GM18520 (cell line): ENCODE results near the gene PRR20G.

ENCODE experiments used
- ATAC-seq: cut with Tn5 transposase; IDR thresholded peaks from one replicate; pipeline ENCODE4 v1.9.1; 2021; ENCODE audit not compliant: unreplicated experiment

PRR20G gene

GRCh38 chr3:127264794-127265514, 22.9 kb downstream of the PRR20G start:
- ATAC-seq: no peak

- ATAC-seq: no peak
Observed at GRCh38 chr3:127264292-127264691, 23.6 kb downstream of the PRR20G start.

GRCh38 chr3:127263586-127264231, 24.1 kb downstream of the PRR20G start:
- ATAC-seq: no peak

- no peak for ATAC-seq
Observed at GRCh38 chr3:127263037-127263436, 24.8 kb downstream of the PRR20G start.

GRCh38 chr3:127262533-127262932, 25.3 kb downstream of the PRR20G start:
- no peak for ATAC-seq

GRCh38 chr3:127261925-127262324, 25.9 kb downstream of the PRR20G start:
- ATAC-seq: no peak

GRCh38 chr3:127260826-127261555, 26.9 kb downstream of the PRR20G start:
- no peak for ATAC-seq

GRCh38 chr3:127260416-127260815, 27.4 kb downstream of the PRR20G start:
- ATAC-seq: no peak

- ATAC-seq: no peak
Observed at GRCh38 chr3:127259882-127260281, 28.0 kb downstream of the PRR20G start.

- ATAC-seq: no peak
Observed at GRCh38 chr3:127258733-127259132, 29.1 kb downstream of the PRR20G start.

GRCh38 chr3:127257351-127257750, 30.5 kb downstream of the PRR20G start:
- no peak for ATAC-seq

- ATAC-seq: no peak
Observed at GRCh38 chr3:127256733-127257271, 31.0 kb downstream of the PRR20G start.

- ATAC-seq: no peak
Observed at GRCh38 chr3:127256138-127256537, 31.7 kb downstream of the PRR20G start.

GRCh38 chr3:127255516-127255915, 32.3 kb downstream of the PRR20G start:
- no peak for ATAC-seq

GRCh38 chr3:127254730-127255129, 33.1 kb downstream of the PRR20G start:
- no peak for ATAC-seq

- ATAC-seq: no peak
Observed at GRCh38 chr3:127254033-127254644, 33.7 kb downstream of the PRR20G start.

- no peak for ATAC-seq
Observed at GRCh38 chr3:127253491-127253890, 34.4 kb downstream of the PRR20G start.

GRCh38 chr3:127252446-127252845, 35.4 kb downstream of the PRR20G start:
- no peak for ATAC-seq

GRCh38 chr3:127250032-127250431, 37.8 kb downstream of the PRR20G start:
- no peak for ATAC-seq

- ATAC-seq: no peak
Observed at GRCh38 chr3:127247292-127247691, 40.6 kb downstream of the PRR20G start.

GRCh38 chr3:127238602-127239001, 49.2 kb downstream of the PRR20G start:
- no peak for ATAC-seq
